HG02623 (cell line): ENCODE measurements around the gene SUPT20H.
A peak's percentile ranks its signal among the peaks of the same experiment; 100 is the strongest.

Source experiments
- ATAC-seq: cut with Tn5 transposase; IDR thresholded peaks from one replicate; pipeline ENCODE4 v1.9.1; 2021; ENCODE audit warnings: moderate library complexity; ENCODE audit not compliant: unreplicated experiment

Gene SUPT20H

GRCh38 chr13:37009692-37010091 lies 49.8 kb downstream of the SUPT20H start:
- ATAC-seq: no peak

GRCh38 chr13:37001921-37002250 lies 57.6 kb downstream of the SUPT20H start:
- ATAC-seq: no peak

GRCh38 chr13:36999054-36999714 lies 60.3 kb downstream of the SUPT20H start, which contains the start of gene ALG5:
Gene ALG5, minus strand, starts transcription at chr13:36999340. Its CDS starts 40 bp downstream, at chr13:36999300.
- peak; percentile 76 for ATAC-seq

- no peak for ATAC-seq
Measured at GRCh38 chr13:36998624-36999041, 60.9 kb downstream of the SUPT20H start.

GRCh38 chr13:36997716-36998427 lies 61.6 kb downstream of the SUPT20H start:
- no peak for ATAC-seq

DNA sequence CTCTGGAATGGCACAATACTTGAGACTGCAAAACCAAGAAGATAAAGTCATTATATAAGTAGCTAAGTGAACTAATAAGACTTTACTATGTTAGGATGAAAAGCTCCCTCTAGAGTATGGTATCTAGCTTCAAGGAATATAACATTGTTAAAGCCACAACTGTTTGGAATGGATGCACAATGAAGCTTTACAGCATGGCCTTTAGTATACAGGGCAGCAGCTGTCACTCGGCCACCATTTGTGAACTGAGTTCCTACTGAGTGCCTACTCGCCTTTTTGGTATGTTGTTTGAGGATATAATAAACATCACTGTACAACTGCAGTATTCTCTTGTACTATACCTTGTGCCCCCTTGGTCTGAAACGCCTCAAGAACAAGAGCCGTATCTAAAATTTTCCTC lies 67.1 kb downstream of the SUPT20H start:
- ATAC-seq: no peak

DNA sequence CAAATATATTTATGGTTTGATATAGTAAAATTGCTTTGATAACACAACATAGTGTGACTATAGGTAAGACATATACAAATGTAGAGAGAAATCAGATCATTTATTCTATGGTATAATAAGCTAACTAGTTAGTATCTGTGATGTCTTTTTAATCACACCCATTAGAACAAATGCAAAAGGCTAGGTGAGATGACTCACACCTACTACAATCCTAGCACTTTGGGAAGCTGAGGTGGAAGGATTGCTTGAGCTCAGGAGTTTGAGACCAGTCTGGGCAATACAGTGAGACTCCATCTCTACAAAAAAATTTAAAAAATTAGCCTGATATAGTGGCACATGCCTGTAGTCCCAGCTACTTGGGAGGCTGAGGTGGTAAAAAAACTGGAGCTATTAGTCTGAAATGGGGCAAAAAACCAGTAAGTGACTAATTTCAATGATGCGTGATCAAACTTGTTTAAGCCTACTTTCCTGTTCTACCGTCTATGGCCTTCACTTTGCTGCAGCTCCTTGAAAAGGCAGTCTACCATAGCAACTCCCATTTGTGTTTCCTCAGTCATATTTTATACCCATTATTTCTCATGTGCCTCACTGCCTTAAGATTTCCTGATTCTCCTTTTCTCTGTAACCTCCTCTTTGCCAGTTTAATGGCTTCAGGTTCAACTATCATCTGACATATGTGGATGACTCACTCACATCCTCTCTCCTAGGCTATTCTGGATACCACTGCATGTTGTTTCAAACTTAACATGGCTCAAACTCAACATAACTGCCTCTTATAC lies 72.8 kb downstream of the SUPT20H start:
- no peak for ATAC-seq

- no peak for ATAC-seq
Measured at GRCh38 chr13:36981156-36981743, 78.2 kb downstream of the SUPT20H start.

- no peak for ATAC-seq
Measured at GRCh38 chr13:36979361-36980050, 80.0 kb downstream of the SUPT20H start.

DNA sequence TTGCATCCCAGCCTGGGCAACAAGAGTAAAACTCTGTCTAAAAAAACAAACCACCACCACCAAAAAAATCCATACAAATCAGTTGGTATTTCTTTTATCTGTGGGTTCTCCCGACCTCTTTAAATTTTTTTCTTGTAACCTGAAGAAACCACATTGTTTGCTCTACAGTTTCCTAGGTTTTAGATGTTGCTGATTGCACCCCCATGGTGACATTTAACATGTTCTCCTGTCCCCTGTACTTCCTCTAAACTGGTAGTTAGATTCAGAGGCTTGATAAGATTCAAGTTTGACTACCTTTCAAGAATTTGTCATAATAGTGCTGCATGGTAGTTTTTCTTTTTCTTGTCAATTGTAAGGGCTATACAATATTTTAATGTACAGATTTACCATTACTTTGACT lies 84.3 kb downstream of the SUPT20H start:
- ATAC-seq: no peak

DNA sequence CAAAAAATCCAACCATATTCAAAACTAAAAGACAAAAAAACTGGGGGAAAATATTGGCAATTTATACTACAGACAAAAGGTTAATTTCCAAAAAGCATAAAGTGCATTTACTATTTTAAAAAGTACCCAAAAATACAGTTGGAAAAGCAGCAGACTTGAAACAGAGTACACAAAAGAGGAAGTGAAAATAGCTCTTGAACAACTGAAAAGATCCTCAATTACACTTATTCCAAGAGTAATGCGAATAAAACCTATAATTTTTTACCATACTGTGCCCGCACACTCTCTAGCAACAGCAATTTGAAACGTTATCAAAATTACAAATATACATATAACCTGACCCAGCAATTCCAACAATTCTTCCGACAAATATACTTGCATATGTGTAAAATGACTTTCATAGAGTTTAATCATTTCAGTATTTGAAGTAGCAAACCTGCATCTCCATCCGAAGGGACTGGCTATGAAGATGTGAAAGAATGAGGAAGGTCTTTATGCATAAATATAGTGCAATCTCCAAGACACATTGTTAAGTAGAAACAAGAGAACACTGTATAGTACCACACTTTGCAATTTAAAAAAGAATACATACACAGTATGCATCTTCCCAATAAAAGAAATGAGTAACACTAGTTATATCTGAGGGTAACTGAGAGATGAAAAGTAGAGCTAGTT lies 85.7 kb downstream of the SUPT20H start:
- ATAC-seq: peak; percentile 78

DNA sequence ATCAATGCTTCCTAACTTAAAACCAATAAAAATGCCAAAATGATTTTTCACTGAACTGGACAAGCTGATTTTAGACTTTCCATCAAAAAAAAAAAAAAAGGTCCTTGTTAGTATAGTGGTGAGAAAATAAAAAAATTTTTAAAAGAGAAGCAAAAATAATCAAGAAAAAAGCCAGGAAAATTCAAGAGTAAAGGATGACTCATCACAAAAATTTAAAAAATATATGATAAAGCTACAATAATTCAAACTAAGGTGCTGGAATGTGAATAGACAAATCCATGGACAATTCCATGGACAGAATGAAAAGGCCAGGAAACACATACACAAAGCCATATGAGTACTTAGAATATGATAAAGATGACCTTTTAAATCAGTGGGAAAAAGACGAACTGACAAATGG lies 86.5 kb downstream of the SUPT20H start:
- ATAC-seq: no peak

GRCh38 chr13:36966404-36966803 lies 93.1 kb downstream of the SUPT20H start:
- ATAC-seq: no peak

DNA sequence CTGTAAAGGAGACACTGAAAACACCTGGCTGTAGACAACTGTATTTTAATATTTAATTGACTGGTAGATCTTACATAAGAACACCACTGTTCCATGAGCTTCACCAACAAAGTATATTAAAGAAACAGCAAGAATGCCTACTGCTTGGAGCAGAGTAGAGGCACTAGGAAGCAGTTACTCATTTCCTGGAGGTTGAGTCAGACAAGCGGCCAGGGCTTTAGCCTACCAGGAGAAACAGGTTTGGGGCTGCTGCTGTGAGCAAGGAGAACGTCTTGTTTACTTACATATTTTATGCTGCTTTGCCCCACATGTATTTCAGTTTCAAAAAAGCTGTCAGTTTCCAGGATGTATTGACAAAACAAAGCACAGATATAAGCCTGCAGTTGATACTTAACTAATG lies 93.7 kb downstream of the SUPT20H start:
- ATAC-seq: no peak

GRCh38 chr13:36959456-36960116 lies 99.9 kb downstream of the SUPT20H start:
- no peak for ATAC-seq
